ENCODE results near the gene CDC26.

The CDC26 gene

GRCh38 chr9:113317777-113318176 lies 42.4 kb upstream of the CDC26 start:
- TF ChIP-seq TEAD4 (IDR thresholded peaks at IDR 0.05) (no peak), ZBTB7A (IDR thresholded peaks at IDR 0.05; ENCODE audit: low read depth) (no peak), YY1 (IDR thresholded peaks at IDR 0.05; ENCODE audit: low read depth) (no peak), TCF12 (IDR thresholded peaks at IDR 0.05; ENCODE audit: low read depth) (no peak), EGR1 (IDR thresholded peaks at IDR 0.05) (no peak), MAX (IDR thresholded peaks at IDR 0.05) (no peak), REST (IDR thresholded peaks at IDR 0.05; ENCODE audit: low read depth) (no peak), EP300 (IDR thresholded peaks at IDR 0.05; ENCODE audit: borderline replicate concordance) (no peak), CREB1 (IDR thresholded peaks at IDR 0.05; ENCODE audit: low read depth) (no peak), RAD21 (IDR thresholded peaks at IDR 0.05; ENCODE audit: low read depth) (no peak), FOXM1 (IDR thresholded peaks at IDR 0.05; ENCODE audit: borderline replicate concordance, low read depth) (no peak), USF1 (IDR thresholded peaks at IDR 0.05) (no peak), NFIC (IDR thresholded peaks at IDR 0.05) (no peak), TAF1 (IDR thresholded peaks at IDR 0.05; ENCODE audit: low read depth) (no peak), CEBPB (IDR thresholded peaks at IDR 0.05) (no peak)

GRCh38 chr9:113316030-113316429 lies 40.7 kb upstream of the CDC26 start:
- TF ChIP-seq REST (IDR thresholded peaks at IDR 0.05; ENCODE audit: low read depth), result no peak
- no peak for TF ChIP-seq USF1 (IDR thresholded peaks at IDR 0.05)
- TF ChIP-seq FOXM1 (IDR thresholded peaks at IDR 0.05; ENCODE audit: borderline replicate concordance, low read depth), result no peak
- no peak for TF ChIP-seq EP300 (IDR thresholded peaks at IDR 0.05; ENCODE audit: borderline replicate concordance)
- TF ChIP-seq NFIC (IDR thresholded peaks at IDR 0.05), result no peak
- TF ChIP-seq EGR1 (IDR thresholded peaks at IDR 0.05), result no peak

GRCh38 chr9:113315231-113315630 lies 39.9 kb upstream of the CDC26 start:
- TF ChIP-seq USF1 (IDR thresholded peaks at IDR 0.05) (no peak), EP300 (IDR thresholded peaks at IDR 0.05; ENCODE audit: borderline replicate concordance) (no peak), TCF12 (IDR thresholded peaks at IDR 0.05; ENCODE audit: low read depth) (no peak), FOXM1 (IDR thresholded peaks at IDR 0.05; ENCODE audit: borderline replicate concordance, low read depth) (no peak), TAF1 (IDR thresholded peaks at IDR 0.05; ENCODE audit: low read depth) (no peak), CREB1 (IDR thresholded peaks at IDR 0.05; ENCODE audit: low read depth) (no peak), ZBTB7A (IDR thresholded peaks at IDR 0.05; ENCODE audit: low read depth) (no peak), EGR1 (IDR thresholded peaks at IDR 0.05) (no peak), NFIC (IDR thresholded peaks at IDR 0.05) (no peak), CEBPB (IDR thresholded peaks at IDR 0.05) (no peak), RAD21 (IDR thresholded peaks at IDR 0.05; ENCODE audit: low read depth) (no peak)

GRCh38 chr9:113313261-113313660 lies 37.9 kb upstream of the CDC26 start:
- TF ChIP-seq TAF1 (IDR thresholded peaks at IDR 0.05; ENCODE audit: low read depth) (no peak), REST (IDR thresholded peaks at IDR 0.05; ENCODE audit: low read depth) (no peak), NFIC (IDR thresholded peaks at IDR 0.05) (no peak)

- TF ChIP-seq REST (IDR thresholded peaks at IDR 0.05; ENCODE audit: low read depth), result no peak
Measured at GRCh38 chr9:113311961-113312360, 36.6 kb upstream of the CDC26 start.

All from Ishikawa (cell line).